Raji (cell line): ENCODE data around the gene ZNF182.
"Not testable (repeated sequence)": the region's sequence is repeated elsewhere in the genome, so short reads cannot be mapped to it uniquely, and the experiment has no call there.

Experiments
- POLR2A ChIP-seq: IDR thresholded peaks from 2 replicates; pipeline ENCODE4 v1.6.1; 2011; ENCODE audit warnings: low read depth, low read length, control low read depth; ENCODE audit not compliant: insufficient read depth

ZNF182 gene

DNA sequence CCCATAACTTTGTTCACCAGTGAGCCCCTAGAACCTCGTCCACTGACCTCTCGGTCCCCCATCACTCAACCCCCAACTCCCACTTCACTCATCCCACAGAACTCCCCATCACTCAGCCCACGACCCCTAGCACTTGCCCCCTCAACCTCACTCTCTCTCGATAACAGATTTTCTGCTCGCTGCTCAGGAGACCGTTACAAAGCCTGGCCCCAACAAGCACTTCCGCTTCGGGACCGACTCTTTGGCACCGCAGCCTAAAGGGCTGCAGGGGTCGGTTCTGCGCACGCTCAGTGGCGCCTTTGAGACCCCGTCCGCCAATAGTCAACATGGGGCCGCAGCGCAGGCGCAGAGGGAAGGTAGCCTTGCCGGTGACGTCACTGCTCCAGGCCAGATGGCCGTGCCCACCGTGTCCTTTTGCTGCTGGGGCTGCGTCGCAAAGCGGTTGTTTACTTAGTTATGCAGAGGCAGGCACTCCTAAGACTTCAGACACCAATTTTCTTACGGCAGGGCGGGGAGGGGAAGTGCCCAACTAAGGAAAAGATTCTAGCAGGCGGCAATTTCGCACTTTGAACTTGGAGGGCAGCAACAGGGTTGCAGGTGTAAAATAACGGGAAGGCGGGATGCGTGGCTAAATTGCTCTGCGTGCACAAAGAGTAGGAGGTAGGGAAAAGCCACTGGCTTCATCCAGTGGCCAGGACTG, at the start of gene ZNF182:
Gene ZNF182, minus strand, starts transcription at position 232 of the 700 bp plus-strand sequence. CDS start 1,380 bp downstream, outside the sequence.
- peak; percentile 67 for TF ChIP-seq POLR2A

GRCh38 chrX:48046846-48047245, 43.1 kb upstream of the ZNF182 start:
- no peak for TF ChIP-seq POLR2A

DNA sequence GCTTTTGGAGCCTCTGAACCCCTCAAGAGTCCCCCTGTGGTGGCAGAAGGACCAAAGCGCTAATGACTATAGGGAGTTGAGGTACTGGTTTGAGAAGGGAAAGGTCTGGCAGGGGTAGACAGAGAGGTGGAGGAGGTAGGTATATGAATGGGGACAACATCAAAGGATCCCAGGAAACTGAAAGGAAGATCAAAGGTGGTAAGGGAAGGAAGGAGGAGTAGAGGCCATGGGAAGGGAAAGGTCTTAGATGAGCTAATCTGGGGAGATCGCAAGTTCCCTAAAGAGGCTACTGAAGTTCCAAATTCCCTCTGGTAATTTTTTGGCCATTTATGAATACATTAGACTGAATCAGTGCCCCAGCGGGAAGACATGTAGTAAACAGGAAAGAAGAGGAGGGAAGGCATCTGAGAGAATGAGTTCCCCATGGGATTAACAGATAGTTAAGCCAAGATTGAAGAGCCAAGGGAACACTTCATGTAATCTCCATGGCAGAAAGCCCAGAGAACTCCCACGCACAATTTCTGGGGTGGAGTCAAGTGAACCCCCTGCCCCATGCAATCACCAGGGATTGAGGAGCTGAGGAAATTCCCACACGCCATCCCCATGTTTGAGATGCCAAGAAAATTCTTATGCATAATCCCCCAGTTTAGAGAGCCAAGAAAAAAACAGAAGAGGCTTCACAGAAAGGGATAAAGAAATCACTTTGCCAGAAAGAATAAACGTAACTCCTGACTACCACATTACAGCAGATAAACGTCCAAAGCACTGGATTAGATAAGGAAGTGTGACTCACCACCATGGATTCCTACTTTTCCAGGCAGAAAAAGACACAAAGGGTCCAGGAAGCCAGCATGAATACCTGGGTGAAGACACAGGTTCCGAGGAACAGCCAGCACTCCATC, 41.9 kb upstream of the ZNF182 start:
- TF ChIP-seq POLR2A: no peak

DNA sequence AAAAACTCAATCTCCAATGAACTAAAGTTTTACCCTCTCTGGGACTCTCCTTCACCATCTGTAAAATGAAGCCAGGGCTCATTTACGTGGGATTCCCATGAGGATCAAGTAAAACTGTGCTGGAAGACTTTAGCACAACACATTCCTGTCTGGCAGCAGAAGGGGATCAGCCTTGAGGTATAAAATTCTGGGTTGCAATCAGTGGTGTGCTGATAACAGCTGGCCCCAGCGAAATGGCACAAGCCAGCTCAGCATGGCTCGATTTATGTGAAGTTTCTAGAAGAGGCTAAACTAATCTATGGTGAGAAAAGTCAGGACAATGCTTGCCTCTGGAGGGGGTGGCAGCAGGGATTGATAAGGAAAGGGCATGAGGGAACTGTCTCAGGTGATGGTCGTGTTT, 39.3 kb upstream of the ZNF182 start:
- TF ChIP-seq POLR2A: no peak

DNA sequence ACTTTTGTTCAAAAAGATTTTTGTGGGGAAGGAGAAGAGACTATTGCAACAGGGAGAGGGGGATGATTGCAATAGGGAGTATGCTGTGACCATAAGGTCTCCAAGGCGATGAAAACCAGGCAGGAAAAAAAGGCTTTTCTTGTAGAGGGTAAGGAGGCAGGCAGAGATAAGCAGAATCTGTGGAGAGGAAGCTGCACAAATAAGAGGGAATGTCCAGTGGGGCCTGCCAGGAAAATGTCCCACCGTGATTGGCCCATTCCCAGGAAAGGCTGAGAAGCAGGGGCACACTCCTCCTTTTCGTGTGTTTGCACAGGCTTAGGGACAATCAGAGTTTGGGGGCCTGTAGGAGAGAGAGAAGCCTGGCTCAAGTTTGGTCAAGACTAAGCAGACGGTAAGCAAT, 32.1 kb upstream of the ZNF182 start:
- no peak for TF ChIP-seq POLR2A

DNA sequence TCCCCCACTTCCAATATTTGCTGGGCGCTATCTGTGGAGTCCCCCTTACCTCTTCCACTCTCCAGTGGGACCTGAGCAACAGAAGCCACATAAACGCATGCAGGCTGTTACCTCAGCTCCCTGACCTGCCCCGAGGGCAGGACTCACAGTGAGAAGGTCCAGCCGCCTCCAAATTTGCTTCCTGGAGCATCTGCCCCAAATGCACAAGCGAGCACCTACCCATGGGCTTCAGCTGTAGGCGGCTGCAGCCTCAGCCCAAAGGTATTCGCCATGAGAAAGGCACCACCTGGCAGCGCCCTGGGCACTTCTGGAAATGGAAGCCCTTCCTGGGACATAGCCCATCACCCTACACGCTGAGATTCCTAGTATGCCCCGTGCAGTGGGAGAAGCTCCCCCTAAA, 26.4 kb upstream of the ZNF182 start:
- no peak for TF ChIP-seq POLR2A

DNA sequence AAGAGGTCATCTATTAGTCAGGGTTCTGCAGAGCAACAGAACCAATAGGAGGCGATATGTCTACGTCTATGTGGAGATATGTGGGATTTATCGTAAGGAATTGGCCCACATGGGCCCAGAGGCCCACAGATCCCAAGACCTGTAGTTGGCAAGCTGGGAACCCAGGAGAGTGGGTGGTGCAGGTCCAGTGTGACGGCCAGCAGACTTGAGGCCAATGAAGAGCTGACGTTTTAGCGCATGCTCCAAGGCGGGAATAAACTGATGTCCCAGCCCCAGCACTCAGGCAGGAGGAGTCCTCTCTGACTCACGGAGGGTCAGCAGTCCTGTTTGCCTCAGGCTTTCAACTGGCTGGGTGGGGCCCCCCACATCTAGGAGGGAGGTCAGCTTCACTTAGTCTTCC, 24.3 kb upstream of the ZNF182 start:
- no peak for TF ChIP-seq POLR2A

DNA sequence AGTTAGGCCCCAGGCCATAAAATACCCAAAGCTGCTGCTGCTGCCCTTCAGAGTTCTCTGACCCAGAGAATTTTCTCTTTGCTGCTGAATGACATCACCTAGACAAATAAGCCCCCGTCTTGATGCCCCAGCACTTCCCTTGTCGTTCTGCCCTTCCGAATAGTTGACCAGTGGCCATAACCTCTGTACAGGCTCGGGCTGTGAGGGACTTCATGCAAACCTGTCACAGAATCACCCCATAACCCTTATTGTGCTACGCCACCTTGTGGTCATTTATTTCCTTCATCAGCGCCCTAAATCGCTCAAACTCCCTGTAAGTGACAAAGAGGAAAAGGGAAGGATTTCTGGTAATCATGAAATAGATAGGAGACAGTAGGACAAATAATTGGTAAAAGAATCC, 21.8 kb upstream of the ZNF182 start:
- TF ChIP-seq POLR2A: no peak

DNA sequence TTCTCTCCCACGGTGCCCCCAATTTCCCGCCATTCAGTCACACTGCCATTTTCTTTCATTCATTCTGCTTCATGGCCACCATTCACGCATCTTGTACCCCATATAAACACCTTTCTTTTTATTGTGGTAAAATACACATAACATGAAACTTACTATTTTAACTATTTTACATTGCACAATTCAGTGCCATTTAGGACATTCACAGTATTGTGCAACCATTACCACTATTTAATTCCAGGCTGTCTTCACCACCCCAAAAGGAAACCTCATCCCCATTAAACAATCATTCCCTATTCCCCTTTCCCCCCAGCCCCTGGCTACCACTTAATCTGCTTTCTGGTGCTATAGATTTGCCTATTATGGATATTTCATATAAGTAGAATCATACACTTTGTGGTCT, 18.9 kb upstream of the ZNF182 start:
- no peak for TF ChIP-seq POLR2A

DNA sequence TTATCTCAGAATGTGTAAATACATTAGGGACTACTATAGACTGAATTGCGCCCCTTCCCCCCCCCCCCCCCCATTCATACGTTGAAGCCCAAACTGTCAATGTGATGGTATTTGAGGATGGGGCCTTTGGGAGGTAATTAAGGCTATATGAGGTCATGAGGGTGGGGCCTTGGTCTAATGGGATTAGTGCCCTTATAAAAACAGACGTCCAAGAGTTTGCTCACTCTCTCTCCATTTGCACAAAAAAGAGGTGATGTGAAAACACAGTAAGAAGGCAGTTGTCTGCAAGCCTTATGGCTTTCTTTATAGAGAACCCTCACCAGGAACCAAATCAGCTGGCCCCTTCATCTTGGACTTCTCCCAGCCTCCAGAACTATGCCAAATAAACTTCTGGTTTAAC, 18.3 kb upstream of the ZNF182 start:
- no peak for TF ChIP-seq POLR2A

DNA sequence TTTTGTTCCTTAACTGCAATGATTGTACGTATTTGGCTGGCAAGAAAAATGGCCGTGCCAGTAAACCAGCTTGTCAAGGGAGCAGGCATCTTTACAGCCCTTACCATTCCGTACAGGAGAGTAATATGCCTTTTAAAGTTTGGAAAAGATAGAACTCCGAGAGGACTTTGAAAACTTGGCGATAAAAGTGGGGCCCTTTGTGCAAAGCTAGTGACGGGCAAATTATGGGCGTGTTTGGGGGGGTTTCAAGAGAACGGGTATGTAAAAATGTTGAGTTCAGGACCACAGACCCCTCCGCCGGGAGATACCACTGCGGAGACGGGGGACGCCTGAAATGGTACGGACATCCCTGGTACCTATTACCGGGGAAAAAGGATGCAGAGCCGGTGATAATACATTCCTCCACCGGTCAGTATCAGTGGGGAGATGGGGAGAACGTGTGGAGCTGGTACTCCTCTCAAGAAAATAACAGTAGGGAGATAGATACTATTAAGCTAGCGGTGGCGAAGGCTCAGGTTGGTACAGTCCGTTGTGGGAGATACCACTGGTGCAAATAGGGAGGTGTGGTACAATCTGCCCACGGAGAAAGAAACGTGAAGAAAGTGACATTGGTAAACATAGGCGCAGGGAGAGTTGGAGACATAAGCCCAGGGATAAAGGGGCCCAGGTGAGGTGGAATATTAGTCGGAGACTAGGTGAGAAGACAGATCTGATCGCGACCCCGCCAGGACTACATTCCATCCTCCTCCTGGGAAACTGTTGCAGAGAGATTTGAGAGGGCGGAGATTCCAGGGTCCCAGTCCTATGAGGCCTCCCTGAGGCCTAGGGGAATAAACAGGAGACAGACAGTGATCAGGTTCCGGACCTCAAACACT, 17.5 kb upstream of the ZNF182 start:
- TF ChIP-seq POLR2A: no peak

DNA sequence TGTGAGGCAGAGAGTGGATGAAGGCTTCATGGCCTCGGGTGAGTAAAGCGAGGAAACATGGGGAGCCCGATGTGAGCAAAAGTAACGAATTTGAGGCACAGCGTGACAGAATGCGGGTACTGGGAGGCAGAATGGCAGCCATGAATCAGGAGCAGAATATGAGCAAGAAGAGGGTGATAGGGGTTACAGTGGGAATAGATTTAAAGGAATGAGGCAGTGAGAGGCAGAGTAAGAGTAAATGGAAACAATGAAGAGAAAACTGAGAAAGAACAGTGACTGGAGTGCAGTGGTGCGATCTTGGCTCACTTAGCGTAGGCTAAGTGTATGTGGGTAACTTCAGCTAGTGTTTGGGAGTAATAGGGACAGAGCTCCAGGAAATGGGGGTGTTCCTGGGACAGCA, 2.9 kb upstream of the ZNF182 start, which contains the start of gene SPACA5:
Gene SPACA5, plus strand, starts transcription at position 301 of the 400 bp plus-strand sequence. CDS start 815 bp downstream, outside the sequence.
- not testable (repeated sequence) for TF ChIP-seq POLR2A

DNA sequence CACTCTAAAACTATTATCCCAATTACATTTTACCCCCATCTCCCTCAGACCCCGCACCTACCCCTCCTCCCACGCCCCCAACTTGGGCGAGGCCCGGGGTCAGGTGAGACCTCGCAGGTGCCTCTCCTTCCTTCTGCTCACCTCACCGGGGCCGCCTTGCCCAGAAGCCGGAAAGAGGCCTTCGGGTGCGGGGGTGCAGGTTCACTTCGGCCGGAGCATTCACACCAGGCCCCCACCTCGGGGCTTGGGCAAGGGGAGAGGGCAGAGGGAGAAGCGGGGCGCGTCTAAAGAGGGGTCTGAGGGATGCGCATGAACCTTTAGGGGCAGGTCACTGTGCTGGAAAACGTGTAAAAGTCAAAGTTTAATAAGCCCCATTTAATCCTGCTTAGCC, 427 bp downstream of the ZNF182 start:
- no peak for TF ChIP-seq POLR2A

DNA sequence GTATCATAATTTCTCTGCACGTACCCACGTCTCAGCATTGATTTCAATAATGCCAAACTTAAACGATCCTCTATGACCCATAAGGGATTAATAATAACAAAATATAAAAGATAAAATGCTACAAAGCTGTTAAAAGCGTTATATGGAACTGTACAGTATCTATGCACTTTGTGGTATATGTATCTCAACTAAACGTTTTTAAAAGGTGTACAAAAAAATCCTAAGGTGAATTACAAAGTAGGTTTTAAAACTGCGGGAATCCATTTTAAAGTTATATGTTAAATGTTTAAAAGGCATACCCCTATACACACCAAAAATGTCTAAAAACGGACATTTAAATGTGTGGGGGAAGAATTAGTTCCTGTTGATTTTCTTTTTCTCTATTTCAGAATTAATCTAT, 860 bp downstream of the ZNF182 start:
- TF ChIP-seq POLR2A: no peak

- TF ChIP-seq POLR2A: no peak
These were observed 1.5 kb downstream of the ZNF182 start for GRCh38 chrX:48002319-48002718.
